SK-N-MC (cell line): ENCODE measurements around the gene FARS2.

ENCODE experiments used
- DNase-seq: peaks from one replicate; pipeline ENCODE4 v3.0.0-alpha.2; 2011; ENCODE audit warnings: low read depth, low spot score
- H3K27ac ChIP-seq: fragments of 200-600 bp; sonication (generic); 2 replicates; pipeline ENCODE4 v1.5.1; 2016; ENCODE audit warnings: mixed run types
- H3K36me3 ChIP-seq: fragments of 200-600 bp; sonication (generic); 2 replicates; pipeline ENCODE4 v1.6.1; 2017; ENCODE audit warnings: antibody characterized with exemption, low read length, mixed read lengths; ENCODE audit not compliant: insufficient read depth
- H3K4me3 ChIP-seq: fragments of 200-600 bp; sonication (generic); 2 replicates; pipeline ENCODE4 v1.5.1; 2016
- H3K9ac ChIP-seq: fragments of 200-600 bp; sonication (generic); 2 replicates; pipeline ENCODE4 v1.8.0; 2017; ENCODE audit warnings: mixed run types, mixed read lengths; ENCODE audit not compliant: insufficient read length
- H3K9me3 ChIP-seq: fragments of 200-600 bp; sonication (generic); 2 replicates; pipeline ENCODE4 v1.6.1; 2017; ENCODE audit warnings: low read depth, mild to moderate bottlenecking, antibody characterized with exemption, low read length, moderate library complexity, mixed read lengths
- EZH2 ChIP-seq: fragments of 200-600 bp; sonication (generic); IDR thresholded peaks from one replicate; pipeline ENCODE4 v1.6.1; 2017; ENCODE audit warnings: antibody characterized with exemption
- FOXP2 ChIP-seq: optimal IDR thresholded peaks from 2 replicates; pipeline ENCODE3; 2011; ENCODE audit warnings: mild to moderate bottlenecking, moderate library complexity; ENCODE audit not compliant: insufficient read depth; ENCODE audit errors: extremely low read length, control extremely low read depth
- POLR2AphosphoS5 ChIP-seq: IDR thresholded peaks from 2 replicates; pipeline ENCODE4 v1.6.1; 2012; ENCODE audit warnings: mild to moderate bottlenecking, low read depth, low read length, borderline replicate concordance

FARS2 gene

GRCh38 chr6:5512422-5512821 lies 251.1 kb downstream of the FARS2 start:
- no peak for DNase-seq
- H3K27ac ChIP-seq, result no peak overlapping the region
- no peak overlapping the region for H3K9ac ChIP-seq
- no peaks in the 10 kb centered on the region for H3K36me3 ChIP-seq
- peak overlapping the region; percentile 41; the same call in 1 of the 2 replicates for H3K4me3 ChIP-seq
- H3K9me3 ChIP-seq, result no peaks in the 10 kb centered on the region
- TF ChIP-seq FOXP2 (no peak), EZH2 (no peak), POLR2AphosphoS5 (no peak)

DNA sequence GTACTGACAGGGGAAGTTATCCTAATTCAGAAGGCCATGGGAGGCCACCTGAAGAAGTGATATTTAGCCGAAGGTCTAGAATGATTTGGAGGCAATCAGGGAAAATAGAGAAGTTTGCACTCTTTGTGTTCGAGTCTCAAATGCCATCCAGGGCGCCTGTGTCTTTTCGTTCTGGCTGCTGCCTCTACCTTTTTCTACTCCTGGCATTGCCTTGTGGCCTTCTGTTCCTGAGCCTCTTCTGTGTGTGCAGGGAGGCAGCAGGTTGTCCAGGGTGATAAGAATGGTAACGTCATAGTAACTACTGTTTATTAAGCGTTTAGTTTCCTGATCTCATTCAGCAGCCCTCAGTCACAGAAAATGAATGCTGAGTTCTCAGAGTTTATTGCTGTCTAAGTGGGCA lies 252.1 kb downstream of the FARS2 start:
- Histone ChIP-seq H3K4me3 (no peak overlapping the region; the same call in 1 of the 2 replicates), H3K27ac (peak overlapping the region; percentile 21; the same call in 1 of the 2 replicates), H3K9me3 (no peaks in the 10 kb centered on the region), H3K9ac (peak overlapping the region; percentile 6), H3K36me3 (no peaks in the 10 kb centered on the region)
- DNase-seq, result no peak
- TF ChIP-seq POLR2AphosphoS5 (no peak), FOXP2 (no peak), EZH2 (no peak)

- TF ChIP-seq POLR2AphosphoS5 (no peak), EZH2 (no peak), FOXP2 (no peak)
- no peak for DNase-seq
- Histone ChIP-seq H3K9me3 (no peaks in the 10 kb centered on the region), H3K9ac (no peak overlapping the region), H3K27ac (peak overlapping the region; percentile 20; the same call in 1 of the 2 replicates), H3K36me3 (no peaks in the 10 kb centered on the region), H3K4me3 (no peak overlapping the region)
Observed at GRCh38 chr6:5514353-5514752, 253.0 kb downstream of the FARS2 start.

- Histone ChIP-seq H3K27ac (no peak overlapping the region), H3K36me3 (no peaks in the 10 kb centered on the region), H3K4me3 (no peak overlapping the region), H3K9ac (no peak overlapping the region), H3K9me3 (no peaks in the 10 kb centered on the region)
- DNase-seq, result no peak
- TF ChIP-seq FOXP2 (no peak), POLR2AphosphoS5 (no peak), EZH2 (no peak)
Observed at GRCh38 chr6:5515200-5515599, 253.9 kb downstream of the FARS2 start.

DNA sequence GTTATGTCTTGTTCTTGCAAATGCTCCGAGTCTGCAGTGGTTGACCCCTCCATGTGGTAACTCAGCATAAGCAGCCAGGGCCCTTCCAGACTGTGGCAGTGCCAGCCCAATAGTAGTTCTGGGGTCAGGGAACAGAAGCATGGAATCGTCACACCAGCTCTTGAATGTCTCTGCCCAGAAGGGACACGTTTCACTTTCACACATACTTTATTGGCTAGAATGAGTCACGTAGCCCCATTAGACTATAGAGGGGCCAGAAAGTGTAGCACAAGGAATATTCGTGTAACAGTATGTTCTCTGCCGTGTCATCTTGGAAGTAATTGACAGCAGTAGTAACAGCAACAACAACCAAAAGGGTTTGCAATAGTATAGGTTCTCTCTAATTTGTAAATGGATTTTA lies 254.7 kb downstream of the FARS2 start:
- TF ChIP-seq POLR2AphosphoS5 (no peak), EZH2 (no peak), FOXP2 (no peak)
- no peak for DNase-seq
- no peak overlapping the region for H3K27ac ChIP-seq
- no peak overlapping the region for H3K9ac ChIP-seq
- no peak overlapping the region for H3K4me3 ChIP-seq
- H3K9me3 ChIP-seq, result no peaks in the 10 kb centered on the region
- no peaks in the 10 kb centered on the region for H3K36me3 ChIP-seq

GRCh38 chr6:5517796-5518195 lies 256.5 kb downstream of the FARS2 start:
- no peaks in the 10 kb centered on the region for H3K36me3 ChIP-seq
- H3K9me3 ChIP-seq, result no peaks in the 10 kb centered on the region
- no peak for DNase-seq
- no peak overlapping the region for H3K4me3 ChIP-seq
- no peak for TF ChIP-seq POLR2AphosphoS5
- TF ChIP-seq EZH2, result no peak
- no peak overlapping the region for H3K9ac ChIP-seq
- H3K27ac ChIP-seq, result no peak overlapping the region

DNA sequence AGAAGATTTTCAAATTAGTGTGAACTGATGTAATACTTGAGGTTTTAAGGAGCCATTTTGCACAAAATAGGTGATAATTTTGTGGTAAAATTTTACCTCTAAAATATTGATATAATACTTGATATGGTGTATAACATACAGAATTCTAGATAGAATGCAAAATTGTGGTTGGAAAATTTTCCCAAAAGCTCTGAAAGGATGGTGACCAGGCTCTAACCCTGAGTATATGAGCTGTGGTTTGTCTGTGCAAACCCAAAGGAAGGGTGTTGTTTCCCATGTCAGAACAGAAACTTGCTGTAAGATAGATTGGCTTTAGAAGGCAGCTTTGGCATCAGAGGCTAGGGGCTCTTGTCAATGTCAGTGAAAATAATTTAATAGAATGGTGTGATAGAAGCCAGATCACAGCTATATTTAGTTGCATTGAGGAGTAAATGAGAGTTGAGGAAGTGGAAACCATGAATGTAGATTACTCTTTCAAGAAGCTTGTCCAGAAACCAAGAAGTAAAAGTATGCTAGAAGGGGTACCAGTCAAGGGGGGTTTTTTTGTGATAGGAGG lies 257.7 kb downstream of the FARS2 start:
- Histone ChIP-seq H3K4me3 (no peak overlapping the region), H3K27ac (no peak overlapping the region), H3K9me3 (no peaks in the 10 kb centered on the region), H3K9ac (no peak overlapping the region), H3K36me3 (no peaks in the 10 kb centered on the region)
- TF ChIP-seq EZH2 (no peak), POLR2AphosphoS5 (no peak), FOXP2 (no peak)
- no peak for DNase-seq

- H3K27ac ChIP-seq, result no peak overlapping the region
Observed at GRCh38 chr6:5520796-5521195, 259.5 kb downstream of the FARS2 start.

GRCh38 chr6:5521322-5521721 lies 260.0 kb downstream of the FARS2 start:
- H3K4me3 ChIP-seq, result no peak overlapping the region
- no peaks in the 10 kb centered on the region for H3K9me3 ChIP-seq
- no peak for TF ChIP-seq EZH2
- no peak for TF ChIP-seq FOXP2
- no peak for TF ChIP-seq POLR2AphosphoS5
- H3K27ac ChIP-seq, result no peak overlapping the region
- H3K36me3 ChIP-seq, result no peaks in the 10 kb centered on the region
- H3K9ac ChIP-seq, result no peak overlapping the region
- no peak for DNase-seq

More at GRCh38 chr6:5520796-5521195, 259.5 kb downstream of the FARS2 start:
- no peaks in the 10 kb centered on the region for H3K9me3 ChIP-seq
- no peaks in the 10 kb centered on the region for H3K36me3 ChIP-seq
- H3K9ac ChIP-seq, result no peak overlapping the region
- TF ChIP-seq FOXP2, result no peak
- TF ChIP-seq EZH2, result no peak
- no peak for TF ChIP-seq POLR2AphosphoS5
- DNase-seq, result no peak
- no peak overlapping the region for H3K4me3 ChIP-seq
